GM21576 (cell line): ENCODE results near the gene C1QTNF9B.
A peak's percentile ranks its signal among the peaks of the same experiment; 100 is the strongest.

Source experiments
- ATAC-seq: cut with Tn5 transposase; IDR thresholded peaks from one replicate; pipeline ENCODE4 v1.9.1; 2021; ENCODE audit warnings: mild to moderate bottlenecking, moderate library complexity; ENCODE audit not compliant: unreplicated experiment

Gene C1QTNF9B

DNA sequence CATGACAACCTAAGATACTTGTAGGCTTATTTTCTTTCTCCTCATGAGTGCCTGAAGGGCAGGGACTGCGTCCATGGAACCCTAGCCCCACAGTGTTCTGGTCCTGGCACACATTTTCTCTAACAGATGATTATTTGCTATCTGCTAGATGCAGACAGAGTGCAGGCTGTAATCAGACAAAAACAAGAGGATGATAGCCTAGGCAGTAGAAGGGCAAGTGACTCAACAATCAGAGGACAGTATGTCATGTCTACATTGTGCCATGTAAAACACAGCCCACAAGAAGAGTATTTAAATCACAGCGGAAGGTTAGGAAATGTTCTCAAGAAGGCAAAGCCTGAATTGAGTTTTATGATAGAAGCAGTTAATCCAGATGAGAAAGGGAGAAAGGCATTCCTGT, 37.4 kb downstream of the C1QTNF9B start:
- ATAC-seq = no peak

DNA sequence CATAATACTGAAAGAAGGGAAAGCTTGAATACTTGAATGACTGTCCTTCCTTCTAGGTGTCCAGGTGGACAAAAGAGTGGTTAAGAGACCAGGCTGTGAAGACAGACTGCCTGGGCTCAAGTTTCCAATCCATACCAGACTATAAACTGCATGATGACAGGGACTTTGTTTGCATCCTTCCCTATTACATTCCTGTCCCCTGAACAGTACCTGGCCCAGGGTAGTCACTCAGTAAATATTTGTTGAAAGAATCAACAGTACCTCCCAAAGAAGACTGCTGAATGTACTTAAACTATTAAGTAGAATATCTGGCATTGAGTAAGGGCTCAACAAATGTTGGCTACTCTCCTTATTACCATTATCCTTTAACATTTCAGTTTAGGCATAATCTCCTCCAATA, 37.8 kb downstream of the C1QTNF9B start:
- ATAC-seq = no peak

DNA sequence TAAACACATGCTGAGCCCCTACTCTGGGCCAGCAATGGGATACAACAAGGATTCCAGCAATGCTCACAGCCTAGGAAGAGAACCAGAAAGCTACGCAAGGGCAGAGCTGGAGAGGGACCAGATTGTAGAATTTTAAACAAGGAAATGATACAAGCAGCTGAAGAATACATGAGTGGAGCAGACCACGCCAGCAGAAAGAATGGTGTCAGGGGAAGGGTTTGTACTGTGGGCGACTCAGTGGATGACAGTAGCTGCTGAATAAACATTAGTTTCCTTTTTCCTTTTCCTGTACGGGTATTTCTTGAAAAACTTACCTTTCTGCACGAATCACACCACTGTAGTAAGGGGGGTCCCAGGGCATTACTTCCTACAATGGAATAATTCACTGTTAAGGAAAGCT, 38.8 kb downstream of the C1QTNF9B start:
- no peak for ATAC-seq

DNA sequence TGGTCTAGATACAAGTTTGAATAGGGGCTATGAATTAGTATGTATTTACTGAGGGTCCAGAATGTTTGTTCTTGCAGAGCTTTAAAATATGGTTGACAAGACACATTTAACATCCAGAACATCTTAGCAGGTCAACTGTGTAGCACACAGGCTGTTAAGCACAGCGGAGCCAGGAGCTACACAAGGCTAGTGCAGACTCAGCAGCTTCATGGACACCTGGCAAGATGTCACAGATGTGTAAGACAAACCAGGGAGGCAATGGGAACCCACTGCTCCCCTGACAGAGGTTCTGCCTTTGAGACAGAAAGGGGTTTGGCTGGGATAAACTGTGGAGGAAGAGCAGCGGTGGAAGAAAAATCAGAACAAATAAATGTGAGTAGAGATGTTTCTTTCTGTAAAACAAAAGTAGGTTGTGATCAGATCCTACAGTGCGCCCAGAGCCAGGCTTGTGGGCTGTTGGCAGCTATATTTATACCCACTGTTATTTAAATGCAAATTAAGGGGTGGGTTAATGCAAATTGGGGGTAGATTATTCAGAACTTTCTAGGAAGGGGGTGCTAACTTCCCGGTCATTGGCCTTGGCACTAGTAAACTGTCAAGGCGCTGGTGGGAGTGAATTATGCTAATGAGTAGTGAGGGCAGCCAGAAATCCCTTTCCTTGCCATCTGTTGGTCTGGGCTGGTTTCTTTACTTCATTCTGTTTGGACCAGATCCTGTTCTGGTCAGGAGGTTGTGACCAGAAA, 41.1 kb downstream of the C1QTNF9B start:
- ATAC-seq = no peak

DNA sequence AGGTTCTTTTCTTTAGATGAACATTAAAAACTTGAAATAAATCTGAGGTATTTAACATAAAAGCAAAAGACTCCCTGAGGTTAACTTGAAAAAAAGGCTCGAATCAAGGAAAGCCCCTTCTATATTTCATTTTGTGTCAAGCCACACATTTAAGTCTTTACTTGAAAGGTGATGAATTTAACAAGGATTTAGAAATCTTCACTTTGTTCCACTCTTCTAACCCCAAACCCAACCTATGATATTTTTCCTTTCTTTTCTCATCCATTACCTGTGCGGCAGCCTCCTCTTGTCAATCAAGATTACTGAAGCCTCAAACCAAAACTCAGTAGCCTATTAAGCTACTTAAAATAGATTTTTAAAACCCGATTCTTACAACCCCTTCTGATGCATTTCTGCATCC, 41.9 kb downstream of the C1QTNF9B start:
- ATAC-seq = no peak

DNA sequence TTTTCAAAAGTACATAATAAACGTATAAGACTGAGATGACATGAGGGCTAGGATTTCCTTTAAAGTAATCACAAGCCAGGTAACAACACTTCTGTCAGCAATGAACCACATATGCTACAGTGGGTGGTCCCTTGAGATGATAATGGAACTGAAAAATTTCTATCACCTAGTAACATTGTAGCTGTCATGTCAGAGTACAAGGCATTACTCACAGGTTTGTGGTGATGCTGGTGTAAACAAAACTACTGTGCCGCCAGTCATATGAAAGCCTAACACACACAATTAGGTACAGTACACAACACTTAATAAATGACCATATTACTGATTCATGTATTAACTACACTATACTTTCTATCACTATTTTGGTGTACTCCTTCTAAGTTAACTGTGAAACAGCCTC, 45.0 kb downstream of the C1QTNF9B start:
- ATAC-seq = no peak

DNA sequence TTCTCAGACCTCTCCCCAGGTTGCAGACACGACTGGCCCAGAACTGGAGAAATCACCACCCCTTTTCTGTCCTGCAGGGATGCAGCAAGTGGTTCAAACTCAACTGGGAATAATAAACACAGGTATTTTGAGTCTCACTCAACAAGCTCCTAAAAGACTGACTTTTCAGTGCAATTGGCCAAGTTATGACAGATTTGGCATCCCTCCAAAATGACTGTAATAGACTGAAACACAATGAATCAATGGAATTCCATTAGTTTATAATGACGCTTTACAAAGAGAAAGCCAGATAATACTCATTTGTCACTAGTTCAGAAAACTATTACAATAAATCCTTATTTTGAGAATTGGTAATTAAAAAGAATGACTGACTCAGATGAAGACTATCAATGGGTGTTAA, 46.2 kb downstream of the C1QTNF9B start:
- ATAC-seq = no peak

DNA sequence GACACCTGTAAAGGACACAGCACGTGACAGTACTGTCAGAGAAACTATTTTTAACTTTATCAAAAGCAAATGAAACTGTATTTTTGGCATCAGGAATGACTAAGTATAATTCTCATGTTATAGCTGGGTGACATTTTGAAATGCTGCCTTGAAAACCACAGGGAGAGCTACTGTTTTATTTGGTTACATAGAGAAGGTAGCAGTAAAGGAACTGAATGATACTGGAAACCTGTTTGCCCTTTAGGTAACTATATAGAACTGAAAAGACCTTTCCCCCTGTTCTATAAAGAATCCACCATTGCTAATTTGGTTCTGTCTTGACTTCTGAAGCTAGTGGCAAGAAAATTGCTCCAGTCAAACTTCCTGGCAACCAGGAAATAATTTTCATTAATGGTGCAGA, 47.2 kb downstream of the C1QTNF9B start:
- ATAC-seq = no peak

DNA sequence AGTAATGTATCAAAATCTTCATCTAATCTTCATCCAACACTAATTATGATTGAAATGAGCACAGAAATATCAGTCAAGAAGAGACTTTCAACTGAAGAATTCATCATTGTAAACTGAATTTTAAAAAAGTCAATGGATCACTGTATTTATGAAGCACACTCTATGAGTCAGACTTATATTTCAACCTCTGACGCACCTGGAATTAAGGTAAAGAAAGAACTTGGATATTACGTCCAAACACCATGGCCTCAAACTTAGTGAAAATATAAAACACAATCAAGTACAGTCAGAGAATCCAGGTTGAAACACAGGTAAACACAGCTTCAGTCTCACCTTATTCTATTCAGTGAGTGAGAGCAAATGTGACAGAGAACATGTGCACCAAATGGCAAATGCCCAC, 47.6 kb downstream of the C1QTNF9B start:
- ATAC-seq = no peak

DNA sequence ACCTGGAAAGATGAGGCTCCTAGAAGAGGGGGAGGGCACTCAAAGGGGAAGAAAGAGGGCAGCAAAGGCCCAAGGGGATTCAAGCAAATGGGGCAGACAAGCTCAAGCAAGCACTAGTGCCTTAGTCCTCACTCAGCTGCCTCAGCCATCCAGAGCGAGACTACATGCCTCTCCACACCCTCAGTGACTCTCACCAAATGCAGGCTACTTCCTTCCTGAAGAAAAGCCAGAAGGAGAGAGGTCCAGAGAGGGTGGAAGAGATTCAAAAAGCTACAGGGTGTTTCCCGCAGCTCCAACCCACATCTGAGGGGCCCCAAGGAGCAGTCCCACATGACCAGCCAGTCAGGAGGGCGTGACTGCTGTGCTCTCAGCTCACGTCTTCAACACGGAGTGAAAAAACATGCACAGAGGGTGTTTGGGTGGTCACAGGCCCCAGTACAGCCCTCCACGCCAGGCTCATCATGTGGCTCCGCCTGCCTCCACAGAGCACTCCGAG, 48.6 kb downstream of the C1QTNF9B start:
- ATAC-seq = no peak

DNA sequence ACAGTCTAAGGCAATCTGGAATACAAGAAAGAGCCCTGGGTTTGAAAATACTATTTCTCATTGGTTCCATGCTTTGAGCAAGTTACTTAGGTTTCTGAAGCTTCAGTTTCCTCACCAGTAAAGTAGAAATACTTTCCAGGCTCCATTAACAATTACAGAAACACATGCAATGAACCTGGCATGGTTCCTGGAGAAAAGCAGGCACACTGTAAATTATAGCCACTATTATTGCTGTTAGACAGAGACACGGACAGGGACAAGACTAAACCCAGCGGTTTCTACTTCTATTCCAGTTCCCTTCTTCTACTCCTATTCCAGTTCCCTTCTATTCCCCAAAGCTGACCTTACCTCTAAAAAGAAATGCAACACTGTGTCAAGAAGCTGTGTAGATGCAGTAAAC, 49.3 kb downstream of the C1QTNF9B start:
- no peak for ATAC-seq

DNA sequence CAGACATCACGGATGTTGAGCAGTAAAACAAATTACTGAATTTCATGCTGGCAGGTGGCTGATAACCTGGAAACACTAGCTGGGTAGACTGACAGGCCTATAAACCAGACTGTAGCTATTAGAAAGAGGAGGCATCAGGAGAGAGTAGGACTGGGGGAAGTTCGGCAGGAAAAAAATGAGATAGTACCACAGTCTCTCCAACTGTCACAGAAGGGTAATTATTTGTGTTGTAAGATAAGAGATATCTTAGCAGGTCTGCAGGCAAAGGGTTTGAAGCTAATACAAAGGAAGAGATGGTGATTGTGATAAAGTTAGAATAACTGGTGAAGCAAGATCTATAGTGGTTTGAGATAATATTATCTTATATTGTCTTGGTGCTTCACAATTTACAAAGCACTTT, 49.8 kb downstream of the C1QTNF9B start:
- no peak for ATAC-seq

DNA sequence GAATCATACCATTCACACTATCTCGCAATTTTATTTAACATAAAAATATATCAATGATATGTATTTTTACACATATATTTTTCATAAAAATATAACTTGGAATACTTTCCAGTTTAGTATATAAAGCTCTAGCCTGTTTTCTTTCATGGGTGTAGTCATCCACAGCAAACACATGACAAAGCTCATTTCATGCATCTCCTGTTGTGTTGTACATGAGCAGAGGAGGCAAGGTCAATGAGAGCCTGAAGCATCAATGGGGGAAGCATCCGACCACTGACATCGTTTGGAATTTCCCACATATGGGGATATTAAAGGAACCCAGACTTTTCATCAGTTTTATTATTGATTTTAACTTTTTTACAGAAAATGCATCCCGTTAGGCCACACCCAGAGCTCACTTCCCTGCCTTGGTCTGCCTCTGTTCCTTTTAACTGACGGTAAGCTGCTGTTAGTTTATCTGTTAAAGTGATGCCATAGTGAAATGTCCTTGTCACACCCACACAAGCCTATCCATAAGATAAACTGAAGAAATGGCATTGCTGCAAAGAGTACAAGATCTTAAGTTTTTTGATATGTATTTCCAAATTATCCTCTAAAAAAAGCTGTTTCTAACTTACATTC, 52.1 kb downstream of the C1QTNF9B start:
- peak; percentile 17 for ATAC-seq

DNA sequence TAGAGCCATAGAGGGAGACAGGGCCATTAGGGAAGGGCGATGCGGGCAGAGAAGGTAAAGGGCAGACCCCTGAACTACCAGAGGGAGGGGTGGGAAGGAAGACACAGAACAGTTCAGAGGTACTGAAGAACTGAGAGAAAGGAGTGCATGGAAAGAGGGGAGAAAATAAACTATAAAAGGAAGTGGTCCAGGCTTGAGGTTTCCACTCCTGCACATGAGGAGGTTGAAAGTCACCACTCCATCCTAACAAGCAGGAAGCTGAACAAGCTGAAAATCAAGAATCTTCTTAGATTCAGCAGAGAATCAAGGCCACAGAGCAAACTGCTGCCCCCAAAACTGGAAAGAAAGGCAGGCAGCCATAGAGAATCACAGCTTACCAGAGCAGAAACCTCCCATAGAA, 53.2 kb downstream of the C1QTNF9B start:
- ATAC-seq = no peak

DNA sequence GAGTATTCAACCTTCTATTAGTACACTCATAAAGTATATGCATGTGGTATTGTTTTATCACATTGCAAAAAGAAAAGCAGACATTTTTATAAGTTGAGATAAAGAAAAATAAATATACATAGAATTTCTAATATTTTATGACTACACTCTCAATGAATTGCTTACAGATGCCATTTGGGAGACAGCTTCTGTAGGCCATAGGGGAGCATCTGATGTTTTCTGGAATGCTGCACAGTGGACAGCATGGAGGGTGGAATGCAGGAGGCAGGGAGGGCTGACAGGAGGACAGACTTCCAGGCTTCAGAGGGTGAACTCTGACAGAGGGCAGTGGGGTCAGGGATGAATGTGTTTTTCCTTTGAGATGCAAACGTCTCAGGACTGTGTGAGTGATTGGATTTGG, 53.9 kb downstream of the C1QTNF9B start:
- no peak for ATAC-seq

DNA sequence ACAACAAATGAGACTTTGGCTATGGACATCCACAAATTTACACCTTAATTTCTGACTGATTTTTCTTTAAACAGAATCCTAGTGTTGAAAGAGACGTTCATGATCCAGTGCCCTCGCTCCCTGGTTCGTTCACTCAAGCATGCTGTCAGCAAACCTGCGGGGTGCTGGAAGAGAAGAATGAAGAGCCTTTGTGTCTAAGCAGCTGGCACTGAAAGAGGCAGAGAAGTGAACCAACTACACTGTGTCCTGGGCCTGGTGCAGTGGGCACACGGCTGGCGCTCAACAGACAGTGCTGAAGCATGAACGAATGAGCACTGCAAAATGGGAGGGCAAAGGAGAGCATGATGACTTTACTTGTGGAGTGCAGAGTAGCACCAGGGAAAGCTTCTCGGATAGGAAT, 54.9 kb downstream of the C1QTNF9B start:
- no peak for ATAC-seq
